HG02973 (cell line): Measurements from ENCODE around the gene KAT6B.
"Not testable (repeated sequence)": the region's sequence is repeated elsewhere in the genome, so short reads cannot be mapped to it uniquely, and the experiment has no call there.

Experiments used
- ATAC-seq: cut with Tn5 transposase; IDR thresholded peaks from one replicate; pipeline ENCODE4 v1.9.1; 2021; ENCODE audit warnings: moderate library complexity; ENCODE audit not compliant: unreplicated experiment

KAT6B gene

GRCh38 chr10:74913377-74913979, 87.1 kb downstream of the KAT6B start:
- ATAC-seq = no peak

GRCh38 chr10:74916283-74916682, 89.9 kb downstream of the KAT6B start:
- no peak for ATAC-seq

GRCh38 chr10:74917481-74918077, 91.2 kb downstream of the KAT6B start:
- no peak for ATAC-seq

GRCh38 chr10:74919671-74920070, 93.3 kb downstream of the KAT6B start:
- ATAC-seq = no peak

GRCh38 chr10:74921070-74921469, 94.7 kb downstream of the KAT6B start:
- ATAC-seq = not testable (repeated sequence)

GRCh38 chr10:74921744-74922143, 95.3 kb downstream of the KAT6B start:
- ATAC-seq = no peak

- ATAC-seq = no peak
Observed at GRCh38 chr10:74922921-74923320, 96.5 kb downstream of the KAT6B start.

- ATAC-seq = no peak
Observed at GRCh38 chr10:74923556-74923955, 97.2 kb downstream of the KAT6B start.

GRCh38 chr10:74924251-74924963, 98.0 kb downstream of the KAT6B start:
- ATAC-seq = no peak

- no peak for ATAC-seq
Observed at GRCh38 chr10:74925291-74925690, 98.9 kb downstream of the KAT6B start.

GRCh38 chr10:74925708-74926107, 99.3 kb downstream of the KAT6B start:
- ATAC-seq = no peak

GRCh38 chr10:74926791-74927585, 100.6 kb downstream of the KAT6B start:
- no peak for ATAC-seq

- no peak for ATAC-seq
Observed at GRCh38 chr10:74927701-74928100, 101.3 kb downstream of the KAT6B start.

- ATAC-seq = no peak
Observed at GRCh38 chr10:74928742-74929191, 102.4 kb downstream of the KAT6B start.

- no peak for ATAC-seq
Observed at GRCh38 chr10:74929197-74929596, 102.8 kb downstream of the KAT6B start.

GRCh38 chr10:74930965-74931364, 104.6 kb downstream of the KAT6B start:
- no peak for ATAC-seq

- no peak for ATAC-seq
Observed at GRCh38 chr10:74932648-74933047, 106.2 kb downstream of the KAT6B start.

- ATAC-seq = no peak
Observed at GRCh38 chr10:74934100-74934812, 107.9 kb downstream of the KAT6B start.

- no peak for ATAC-seq
Observed at GRCh38 chr10:74936577-74937265, 110.3 kb downstream of the KAT6B start.

GRCh38 chr10:74937266-74937856, 111.0 kb downstream of the KAT6B start:
- ATAC-seq = no peak
